IgD-negative memory B cell (primary cell): ENCODE data around the gene TSPAN5. TPM values are rescaled to one million over a fixed set of nuclear protein-coding genes. Genes with fewer than 3 reads are reported as not detected.

ENCODE experiments used
- H3K27ac Mint-ChIP-seq, 3 donors: one replicate each; pipeline ENCODE4 v1.8.0; 2020 to 2022; ENCODE audit warnings: mild to moderate bottlenecking in 3 of 3, mixed read lengths in 3 of 3, moderate library complexity in 1 of 3
- H3K27me3 Mint-ChIP-seq: one replicate; pipeline ENCODE4 v1.8.0; 2021; ENCODE audit warnings: mixed read lengths
- H3K36me3 Mint-ChIP-seq: one replicate; pipeline ENCODE4 v1.8.0; 2020; ENCODE audit warnings: mild to moderate bottlenecking, mixed read lengths
- H3K4me1 Mint-ChIP-seq, 3 donors: one replicate each; pipeline ENCODE4 v1.8.0; 2020 to 2022; ENCODE audit warnings: mixed read lengths in 3 of 3, mild to moderate bottlenecking in 1 of 3
- H3K4me3 Mint-ChIP-seq, 4 donors: one replicate each; pipeline ENCODE4 v1.8.0; 2020 to 2022; ENCODE audit warnings: mild to moderate bottlenecking in 4 of 4, mixed read lengths in 4 of 4, moderate library complexity in 3 of 4
- H3K9me3 Mint-ChIP-seq, 3 donors: one replicate each; pipeline ENCODE4 v1.8.0; 2020 to 2021; ENCODE audit warnings: mixed read lengths in 3 of 3, mild to moderate bottlenecking in 1 of 3
- polyA plus RNA-seq: library from polyadenylated mRNA; unstranded; fragments of 300-500 nt; fragmentation: Illumina TruSeq; gene quantifications from one replicate; pipeline ENCODE4 v1.2.3, GENCODE V29; 2021

The TSPAN5 gene
- polyA plus RNA-seq, 1 donor from 2014 or later, result 7.6 TPM

GRCh38 chr4:98662626-98663225 is 4.3 kb upstream of the TSPAN5 start:
- Mint-ChIP-seq H3K27ac (peak overlapping the region; percentile 93 to 100 (median 99)), H3K4me1 (peaks cover 20 to 49% (median 34%) of the 10 kb centered on the region in 3 donors), H3K9me3 (peaks cover 0 to 2% (median 0%) of the 10 kb centered on the region in 3 donors)

GRCh38 chr4:98662055-98662453 is 3.6 kb upstream of the TSPAN5 start:
- H3K4me1 Mint-ChIP-seq, result peaks cover 26 to 55% (median 39%) of the 10 kb centered on the region in 3 donors
- H3K4me3 Mint-ChIP-seq, result peak overlapping the region in 1 of 4 donors; percentile 13
- peak overlapping the region; percentile 59 to 93 (median 83) for H3K27ac Mint-ChIP-seq
- peaks cover 2% of the 10 kb centered on the region for H3K27me3 Mint-ChIP-seq
- peaks cover 2% of the 10 kb centered on the region for H3K36me3 Mint-ChIP-seq
- peaks cover 0 to 2% (median 0%) of the 10 kb centered on the region in 3 donors for H3K9me3 Mint-ChIP-seq

More at GRCh38 chr4:98662626-98663225, 4.3 kb upstream of the TSPAN5 start:
- H3K27me3 Mint-ChIP-seq, result no peaks in the 10 kb centered on the region
- H3K4me3 Mint-ChIP-seq, result peak overlapping the region; percentile 78 to 91 (median 84)
- H3K36me3 Mint-ChIP-seq, result peaks cover 2% of the 10 kb centered on the region

GRCh38 chr4:98661371-98662054 is 3.1 kb upstream of the TSPAN5 start:
- Mint-ChIP-seq H3K9me3 (peaks cover 0 to 2% (median 0%) of the 10 kb centered on the region in 3 donors), H3K36me3 (peaks cover 2% of the 10 kb centered on the region), H3K4me3 (peak overlapping the region in 1 of 4 donors; percentile 13), H3K4me1 (peaks cover 32 to 60% (median 44%) of the 10 kb centered on the region in 3 donors), H3K27me3 (peaks cover 7% of the 10 kb centered on the region), H3K27ac (peak overlapping the region; percentile 59 to 93 (median 72))

GRCh38 chr4:98659741-98660462 is 1.5 kb upstream of the TSPAN5 start:
- H3K27me3 Mint-ChIP-seq, result peaks cover 8% of the 10 kb centered on the region
- peak overlapping the region; percentile 82 to 99 (median 89) for H3K4me3 Mint-ChIP-seq
- no peaks in the 10 kb centered on the region for H3K36me3 Mint-ChIP-seq
- peaks cover 39 to 66% (median 44%) of the 10 kb centered on the region in 3 donors for H3K4me1 Mint-ChIP-seq
- no peaks in the 10 kb centered on the region for H3K9me3 Mint-ChIP-seq
- peak overlapping the region; percentile 17 to 97 (median 47) for H3K27ac Mint-ChIP-seq

GRCh38 chr4:98659106-98659592 is 738 bp upstream of the TSPAN5 start:
- Mint-ChIP-seq H3K4me3 (peak overlapping the region; percentile 82 to 99 (median 89)), H3K36me3 (no peaks in the 10 kb centered on the region), H3K4me1 (peaks cover 39 to 59% (median 40%) of the 10 kb centered on the region in 3 donors), H3K9me3 (no peaks in the 10 kb centered on the region), H3K27me3 (peaks cover 8% of the 10 kb centered on the region), H3K27ac (peak overlapping the region; percentile 47 to 97 (median 86))

- Mint-ChIP-seq H3K36me3 (peaks cover 2% of the 10 kb centered on the region), H3K4me1 (peaks cover 27 to 46% (median 29%) of the 10 kb centered on the region in 3 donors), H3K27me3 (peaks cover 8% of the 10 kb centered on the region), H3K9me3 (no peaks in the 10 kb centered on the region), H3K27ac (peak overlapping the region; percentile 13 to 59 (median 17)), H3K4me3 (peak overlapping the region; percentile 91 to 99 (median 97))
These were observed 702 bp downstream of the TSPAN5 start for GRCh38 chr4:98657531-98658286.

GRCh38 chr4:98656886-98657285 is 1.5 kb downstream of the TSPAN5 start:
- peaks cover 2% of the 10 kb centered on the region for H3K36me3 Mint-ChIP-seq
- H3K4me1 Mint-ChIP-seq, result peaks cover 24 to 42% (median 27%) of the 10 kb centered on the region in 3 donors
- H3K27ac Mint-ChIP-seq, result peak overlapping the region; percentile 59 to 69 (median 63)
- H3K4me3 Mint-ChIP-seq, result peak overlapping the region; percentile 91 to 99 (median 97)
- H3K9me3 Mint-ChIP-seq, result no peaks in the 10 kb centered on the region
- peaks cover 8% of the 10 kb centered on the region for H3K27me3 Mint-ChIP-seq

GRCh38 chr4:98656443-98656842 is 2.0 kb downstream of the TSPAN5 start:
- Mint-ChIP-seq H3K27ac (peak overlapping the region in 2 of 3 donors; percentile 63 to 69), H3K36me3 (peaks cover 2% of the 10 kb centered on the region), H3K4me1 (peaks cover 24 to 39% (median 27%) of the 10 kb centered on the region in 3 donors), H3K27me3 (peaks cover 8% of the 10 kb centered on the region), H3K9me3 (no peaks in the 10 kb centered on the region), H3K4me3 (peak overlapping the region; percentile 83 to 99 (median 97))

GRCh38 chr4:98653890-98654867 is 4.2 kb downstream of the TSPAN5 start:
- Mint-ChIP-seq H3K36me3 (peaks cover 2% of the 10 kb centered on the region), H3K4me3 (peak overlapping the region in 1 of 4 donors; percentile 41), H3K27ac (no peak overlapping the region), H3K27me3 (peaks cover 8% of the 10 kb centered on the region), H3K4me1 (peaks cover 16 to 24% (median 22%) of the 10 kb centered on the region in 3 donors), H3K9me3 (peaks cover 0 to 2% (median 0%) of the 10 kb centered on the region in 3 donors)

GRCh38 chr4:98652996-98653395 is 5.4 kb downstream of the TSPAN5 start:
- peaks cover 2% of the 10 kb centered on the region for H3K36me3 Mint-ChIP-seq
- H3K9me3 Mint-ChIP-seq, result peaks cover 0 to 2% (median 0%) of the 10 kb centered on the region in 3 donors
- peaks cover 14 to 22% (median 21%) of the 10 kb centered on the region in 3 donors for H3K4me1 Mint-ChIP-seq
- H3K27ac Mint-ChIP-seq, result no peak overlapping the region
- H3K27me3 Mint-ChIP-seq, result peaks cover 8% of the 10 kb centered on the region
- H3K4me3 Mint-ChIP-seq, result no peak overlapping the region

- Mint-ChIP-seq H3K27ac (no peak overlapping the region), H3K27me3 (no peaks in the 10 kb centered on the region), H3K36me3 (peaks cover 3% of the 10 kb centered on the region), H3K4me3 (no peak overlapping the region), H3K9me3 (peaks cover 0 to 2% (median 0%) of the 10 kb centered on the region in 3 donors), H3K4me1 (peaks cover 0 to 6% (median under 1%) of the 10 kb centered on the region in 3 donors)
These were observed 9.8 kb downstream of the TSPAN5 start for GRCh38 chr4:98648602-98649001.

- Mint-ChIP-seq H3K36me3 (peaks cover 3% of the 10 kb centered on the region), H3K27me3 (no peaks in the 10 kb centered on the region), H3K27ac (no peak overlapping the region), H3K9me3 (peaks cover 0 to 2% (median 0%) of the 10 kb centered on the region in 3 donors), H3K4me3 (no peak overlapping the region), H3K4me1 (peaks cover 0 to 8% (median 6%) of the 10 kb centered on the region in 3 donors)
These were observed 12.0 kb downstream of the TSPAN5 start for GRCh38 chr4:98646422-98646821.

GRCh38 chr4:98645527-98645926 is 12.9 kb downstream of the TSPAN5 start:
- H3K9me3 Mint-ChIP-seq, result no peaks in the 10 kb centered on the region
- peaks cover under 1 to 8% (median 6%) of the 10 kb centered on the region in 3 donors for H3K4me1 Mint-ChIP-seq
- peaks cover 3% of the 10 kb centered on the region for H3K36me3 Mint-ChIP-seq
- H3K27me3 Mint-ChIP-seq, result no peaks in the 10 kb centered on the region
- H3K4me3 Mint-ChIP-seq, result no peak overlapping the region
- peak overlapping the region in 1 of 3 donors; percentile 18 for H3K27ac Mint-ChIP-seq
